Ovary (tissue), 3 donors: ENCODE results near the gene PFN4.

Experiments used
- POLR2A ChIP-seq: fragments of 450-650 bp; IDR thresholded peaks from one replicate; pipeline ENCODE4 v1.6.1; 2017; ENCODE audit warnings: antibody characterized with exemption, mild to moderate bottlenecking, moderate library complexity
- TF ChIP-seq, protein P1 (sequence below), 3 donors: fragments of 450-650 bp in 2 of 3; fragments of 200-600 bp in 1 of 3; IDR thresholded peaks; one replicate each; pipeline versions ENCODE4 v1.5.1 to v1.8.0; 2016 to 2022; ENCODE audit warnings: antibody characterized with exemption in 3 of 3, mild to moderate bottlenecking in 1 of 3
- donor health status: DM: no; HTN: no; CAD: no.

DNA sequence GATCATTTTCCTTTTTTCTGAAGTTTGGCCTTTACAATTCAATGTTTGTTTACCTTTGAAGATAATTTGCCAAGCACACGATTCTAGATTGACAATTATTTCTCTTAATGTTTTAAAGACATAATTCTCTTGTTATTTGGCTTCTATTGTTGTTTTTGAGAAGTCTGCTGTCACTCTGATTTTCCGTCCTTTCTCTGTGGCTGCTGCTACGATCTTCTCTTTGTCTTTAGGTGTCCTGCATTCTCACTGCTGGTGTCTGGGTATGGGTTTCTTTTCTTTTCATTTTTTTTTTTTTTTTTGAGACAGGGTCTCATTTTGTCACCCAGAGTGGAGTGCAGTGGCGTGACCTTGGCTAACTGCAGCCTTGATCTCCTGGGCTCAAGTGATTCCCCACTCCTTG lies 36.6 kb upstream of the PFN4 start:
- TF ChIP-seq, protein P1, sequence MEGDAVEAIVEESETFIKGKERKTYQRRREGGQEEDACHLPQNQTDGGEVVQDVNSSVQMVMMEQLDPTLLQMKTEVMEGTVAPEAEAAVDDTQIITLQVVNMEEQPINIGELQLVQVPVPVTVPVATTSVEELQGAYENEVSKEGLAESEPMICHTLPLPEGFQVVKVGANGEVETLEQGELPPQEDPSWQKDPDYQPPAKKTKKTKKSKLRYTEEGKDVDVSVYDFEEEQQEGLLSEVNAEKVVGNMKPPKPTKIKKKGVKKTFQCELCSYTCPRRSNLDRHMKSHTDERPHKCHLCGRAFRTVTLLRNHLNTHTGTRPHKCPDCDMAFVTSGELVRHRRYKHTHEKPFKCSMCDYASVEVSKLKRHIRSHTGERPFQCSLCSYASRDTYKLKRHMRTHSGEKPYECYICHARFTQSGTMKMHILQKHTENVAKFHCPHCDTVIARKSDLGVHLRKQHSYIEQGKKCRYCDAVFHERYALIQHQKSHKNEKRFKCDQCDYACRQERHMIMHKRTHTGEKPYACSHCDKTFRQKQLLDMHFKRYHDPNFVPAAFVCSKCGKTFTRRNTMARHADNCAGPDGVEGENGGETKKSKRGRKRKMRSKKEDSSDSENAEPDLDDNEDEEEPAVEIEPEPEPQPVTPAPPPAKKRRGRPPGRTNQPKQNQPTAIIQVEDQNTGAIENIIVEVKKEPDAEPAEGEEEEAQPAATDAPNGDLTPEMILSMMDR (IDR thresholded peaks at IDR 0.05): no peak
- TF ChIP-seq POLR2A: no peak
